Colonic mucosa (tissue), 4 donors: ENCODE results near the gene HDAC4. TPM values are rescaled to one million over a fixed set of nuclear protein-coding genes. Genes with fewer than 3 reads are reported as not detected.

Experiments
- DNase-seq: peaks from one replicate; pipeline ENCODE4 v3.0.0-alpha.2; 2020
- H3K27ac ChIP-seq: fragments of 200-600 bp; one replicate; pipeline ENCODE4 v1.8.0; 2021
- H3K27me3 ChIP-seq: fragments of 200-600 bp; one replicate; pipeline ENCODE4 v1.8.0; 2021
- H3K36me3 ChIP-seq: fragments of 200-600 bp; one replicate; pipeline ENCODE4 v1.8.0; 2021
- H3K4me1 ChIP-seq: fragments of 200-600 bp; one replicate; pipeline ENCODE4 v1.8.0; 2021; ENCODE audit warnings: mild to moderate bottlenecking
- H3K4me3 ChIP-seq: fragments of 200-600 bp; one replicate; pipeline ENCODE4 v1.8.0; 2021
- H3K9ac ChIP-seq, 2 donors: one replicate each; pipeline ENCODE4 v1.7.0; 2013; ENCODE audit warnings: control low read depth in 2 of 2, low read depth in 2 of 2, low read length in 2 of 2
- H3K9me3 ChIP-seq: fragments of 200-600 bp; one replicate; pipeline ENCODE4 v1.8.0; 2021
- CTCF ChIP-seq: fragments of 200-600 bp; IDR thresholded peaks from one replicate; pipeline ENCODE4 v1.8.0; 2022; ENCODE audit warnings: antibody characterized with exemption, mild to moderate bottlenecking
- intact Hi-C: fragments of 100-400 bp; cut with DNase I; formaldehyde crosslinking; loops from one replicate; pipeline ENCODE4 v1.14.1; 2022
- total RNA-seq, 2 donors: library from RNA; stranded (reverse); fragmentation: NEBNext Ultra II Directional in 1 of 2; extraction: Animal tissue kit (Norgen Biotek cat#: 25700) in 1 of 2; gene quantifications; one replicate each; pipeline ENCODE4 v1.2.1, GENCODE V29; 2021
- donor health status: healthy.
- donor health status: DM: no; HTN: no; CAD: no.
- donor health status: DM: no; HTN: no; CAD: no.

HDAC4 gene
- total RNA-seq, 2 donors from 2014 or later: 35.3 to 46.8 TPM

GRCh38 chr2:239222312-239222660 is 178.5 kb downstream of the HDAC4 start:
- Histone ChIP-seq H3K9ac (no peak overlapping the region), H3K27me3 (no peaks in the 10 kb centered on the region), H3K36me3 (no peaks in the 10 kb centered on the region), H3K4me3 (no peak overlapping the region), H3K4me1 (peaks cover 10% of the 10 kb centered on the region), H3K9me3 (no peaks in the 10 kb centered on the region), H3K27ac (peak overlapping the region; percentile 45)
- no peak for TF ChIP-seq CTCF
- DNase-seq: no peak
- intact Hi-C loops: no loop called here

- no peak for TF ChIP-seq CTCF
- no peaks in the 10 kb centered on the region for H3K9me3 ChIP-seq
- no peak overlapping the region for H3K9ac ChIP-seq
- peaks cover 10% of the 10 kb centered on the region for H3K4me1 ChIP-seq
- no peak for DNase-seq
- no peak overlapping the region for H3K27ac ChIP-seq
- H3K36me3 ChIP-seq: no peaks in the 10 kb centered on the region
- intact Hi-C loops: no loop called here
- no peaks in the 10 kb centered on the region for H3K27me3 ChIP-seq
- H3K4me3 ChIP-seq: no peak overlapping the region
Measured at GRCh38 chr2:239220981-239221396, 179.8 kb downstream of the HDAC4 start.

- intact Hi-C loops: no loop called here
Measured at GRCh38 chr2:239220341-239220740, 180.5 kb downstream of the HDAC4 start.

GRCh38 chr2:239216614-239217273 is 184.1 kb downstream of the HDAC4 start:
- Histone ChIP-seq H3K4me1 (no peaks in the 10 kb centered on the region), H3K36me3 (no peaks in the 10 kb centered on the region), H3K27ac (no peak overlapping the region), H3K4me3 (no peak overlapping the region), H3K9me3 (no peaks in the 10 kb centered on the region), H3K27me3 (no peaks in the 10 kb centered on the region), H3K9ac (no peak overlapping the region)
- intact Hi-C loops: no loop called here
- TF ChIP-seq CTCF: no peak
- DNase-seq: no peak

More at GRCh38 chr2:239220341-239220740, 180.5 kb downstream of the HDAC4 start:
- H3K9me3 ChIP-seq: no peaks in the 10 kb centered on the region
- no peak overlapping the region for H3K9ac ChIP-seq
- H3K27ac ChIP-seq: no peak overlapping the region
- TF ChIP-seq CTCF: no peak
- no peaks in the 10 kb centered on the region for H3K27me3 ChIP-seq
- no peaks in the 10 kb centered on the region for H3K36me3 ChIP-seq
- no peak overlapping the region for H3K4me3 ChIP-seq
- H3K4me1 ChIP-seq: peaks cover 10% of the 10 kb centered on the region
- DNase-seq: no peak

GRCh38 chr2:239215988-239216613 is 184.7 kb downstream of the HDAC4 start:
- Histone ChIP-seq H3K9me3 (no peaks in the 10 kb centered on the region), H3K4me3 (no peak overlapping the region), H3K27ac (no peak overlapping the region), H3K9ac (no peak overlapping the region), H3K36me3 (no peaks in the 10 kb centered on the region), H3K27me3 (no peaks in the 10 kb centered on the region), H3K4me1 (no peaks in the 10 kb centered on the region)
- no peak for DNase-seq
- intact Hi-C loops: no loop called here
- no peak for TF ChIP-seq CTCF
